Hematopoietic multipotent progenitor cell treated with erythropoietin and hydrocortisone succinate and interleukin-3 and kit ligand, for 15 days (in vitro differentiated cells): ENCODE data around the gene APBA2.
"Not testable (repeated sequence)": the region's sequence is repeated elsewhere in the genome, so short reads cannot be mapped to it uniquely, and the experiment has no call there.

ENCODE experiments used
- DNase-seq: peaks from one replicate; pipeline ENCODE4 v3.0.0-alpha.2; 2015; ENCODE audit warnings: low spot score

APBA2 gene

DNA sequence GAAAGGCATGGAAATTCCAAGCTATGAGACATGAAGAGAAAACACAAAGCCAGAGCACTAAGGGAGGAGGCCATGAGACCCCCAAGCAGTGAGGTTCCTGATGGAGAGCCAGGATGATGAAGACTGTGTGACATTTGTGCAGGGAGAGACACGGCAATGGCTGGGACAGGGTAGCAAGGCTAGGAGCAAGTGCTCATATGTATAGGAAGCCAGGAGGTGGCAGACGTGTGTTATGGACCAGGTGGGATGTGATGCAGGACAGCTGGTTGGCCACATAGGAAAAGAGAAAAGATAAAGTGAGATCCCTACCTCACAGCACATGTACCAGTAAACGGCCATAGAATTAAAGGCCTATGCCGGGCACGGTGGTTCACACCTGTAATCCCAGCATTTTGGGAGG lies 112.7 kb downstream of the APBA2 start:
- DNase-seq: no peak

DNA sequence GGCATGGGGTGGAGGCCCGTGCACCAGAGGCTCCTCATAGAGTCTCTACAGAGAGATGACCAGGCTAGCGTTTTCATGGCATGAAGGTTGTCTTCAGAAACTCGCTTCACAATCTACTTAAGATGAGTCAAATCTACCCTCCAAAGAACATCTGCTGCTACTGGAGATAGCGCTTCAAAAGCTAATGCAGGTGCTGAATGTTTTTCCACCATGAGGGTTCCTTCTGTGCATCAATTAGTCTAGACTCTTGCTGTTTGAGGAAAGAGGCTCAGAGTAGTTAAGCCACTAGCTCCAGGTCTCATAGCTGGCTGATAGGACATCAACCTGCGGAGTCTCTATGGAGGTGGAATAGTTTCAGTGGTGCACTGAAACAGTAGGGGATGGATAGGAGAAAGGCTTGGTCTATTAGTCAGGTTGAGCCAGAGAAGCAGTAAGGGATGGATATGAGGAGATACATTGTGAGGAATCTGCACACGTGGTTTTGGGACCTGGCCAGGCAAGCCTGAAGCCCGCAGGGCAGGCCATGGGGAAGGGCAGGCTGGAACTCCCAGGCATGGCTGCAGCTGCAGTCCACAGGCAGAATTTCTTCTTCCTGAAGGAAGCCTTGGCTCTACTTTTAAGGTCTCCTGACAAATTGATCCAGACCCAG lies 117.5 kb downstream of the APBA2 start:
- DNase-seq: no peak

DNA sequence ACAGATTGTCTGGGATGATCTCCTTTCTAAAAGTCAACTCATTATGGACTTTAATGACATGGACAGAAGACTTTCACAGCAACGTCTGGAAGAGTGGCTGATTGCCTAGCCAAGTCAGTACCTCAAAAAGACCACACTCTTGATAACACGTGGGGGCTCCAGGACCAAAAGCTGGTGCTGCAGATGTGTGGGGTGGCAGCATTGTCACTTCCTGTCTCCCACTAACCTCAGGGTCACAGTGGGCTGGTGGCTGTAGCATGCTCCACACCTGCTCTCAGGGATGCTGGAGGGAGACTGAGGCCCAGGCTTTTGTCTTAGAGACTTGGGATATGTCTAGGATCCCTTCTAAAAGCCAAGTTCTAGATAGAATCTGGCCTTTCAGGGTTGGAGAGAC lies 118.1 kb downstream of the APBA2 start:
- no peak for DNase-seq

DNA sequence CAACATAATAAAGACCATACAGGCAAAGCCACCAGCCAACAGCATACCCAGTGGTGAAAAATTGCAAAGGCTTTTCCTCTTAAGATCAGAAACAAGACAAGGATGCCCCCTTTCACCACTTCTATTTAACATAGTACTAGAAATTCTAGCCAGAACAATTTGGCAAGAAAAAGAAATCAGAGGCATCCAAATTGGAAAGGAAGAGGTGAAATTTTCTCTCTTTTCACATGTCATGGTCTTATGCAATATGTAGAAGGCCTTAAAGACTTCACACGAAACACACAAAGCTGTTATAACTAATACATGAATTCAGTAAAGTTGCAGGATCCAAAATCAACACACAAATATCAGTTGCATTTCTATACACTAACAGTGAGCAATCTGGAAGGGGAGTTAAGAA lies 120.2 kb downstream of the APBA2 start:
- DNase-seq: no peak

DNA sequence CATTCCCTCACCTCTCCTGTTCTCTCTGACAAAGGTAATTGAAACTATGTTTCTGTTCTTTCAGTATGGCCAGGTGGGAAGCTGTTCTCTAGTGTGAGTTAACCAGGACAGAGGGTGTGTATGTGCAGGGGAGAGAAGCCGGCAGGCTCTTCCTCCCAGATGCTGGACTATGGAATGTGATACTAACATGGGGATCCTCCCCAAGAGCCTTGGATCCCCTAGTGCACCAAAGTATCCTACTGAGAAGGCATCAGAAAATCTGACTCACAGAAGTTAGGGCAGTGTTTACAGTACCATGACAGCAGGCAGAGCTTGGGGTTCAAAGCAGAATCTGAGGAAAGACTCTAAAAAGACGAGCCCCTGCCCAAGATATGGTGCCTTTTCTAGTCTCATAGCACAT lies 123.1 kb downstream of the APBA2 start:
- no peak for DNase-seq

DNA sequence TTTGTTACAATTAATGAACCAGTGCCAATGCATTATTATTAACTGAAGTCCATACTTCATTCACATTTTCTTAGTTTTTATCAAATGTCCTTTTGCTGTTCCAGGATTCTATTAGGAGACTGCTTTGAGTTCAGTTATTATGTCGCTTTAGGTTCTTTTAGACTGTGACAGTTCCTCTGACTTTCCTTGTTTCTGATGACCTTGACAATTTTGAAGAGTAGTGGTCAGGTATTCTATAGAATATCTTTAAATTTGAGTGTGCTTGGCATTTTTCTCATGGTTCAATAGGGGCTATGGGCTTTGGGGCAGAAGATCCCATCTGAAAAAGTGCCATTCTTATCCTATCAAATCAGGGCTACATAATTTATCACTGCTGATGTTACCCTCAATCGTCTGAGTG lies 126.3 kb downstream of the APBA2 start:
- no peak for DNase-seq

DNA sequence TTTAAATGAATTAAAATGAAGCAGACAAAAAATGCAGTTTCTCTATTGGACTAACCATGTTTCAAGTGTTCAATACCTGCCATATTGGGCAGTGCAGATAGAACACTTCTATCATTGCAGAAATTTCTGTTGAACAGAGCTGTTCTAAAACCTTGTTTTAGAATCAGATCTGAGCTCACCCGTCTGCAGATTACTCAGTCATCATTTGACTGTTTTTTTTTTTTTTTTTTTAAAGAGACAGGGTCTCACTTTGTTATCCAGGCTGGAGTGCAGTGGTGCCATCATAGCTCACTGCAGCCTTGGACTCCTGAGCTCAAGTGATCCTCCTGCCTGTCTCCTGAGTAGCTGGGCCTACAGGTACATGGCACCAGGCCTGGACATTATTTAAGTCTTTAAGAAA lies 128.7 kb downstream of the APBA2 start:
- DNase-seq: no peak

DNA sequence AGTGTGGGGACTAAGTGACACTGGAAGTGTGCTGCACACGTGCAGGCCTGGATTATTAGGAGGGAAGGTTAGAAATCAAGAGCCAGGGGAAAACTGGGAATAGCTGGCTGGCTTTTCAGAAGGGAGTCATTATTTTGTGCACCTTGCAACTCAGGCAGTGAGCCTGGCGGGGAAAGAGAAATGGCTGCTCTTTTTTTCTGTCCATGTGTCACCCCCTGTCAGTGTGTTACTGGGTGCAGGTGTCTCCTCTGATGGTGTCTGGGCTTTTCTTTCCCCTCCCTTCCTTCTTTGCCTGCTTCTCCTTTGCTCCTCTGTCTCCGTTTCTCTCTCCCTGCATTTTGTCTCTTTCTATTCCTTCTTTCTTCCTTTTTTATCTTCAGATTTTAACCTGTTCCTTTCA lies 130.7 kb downstream of the APBA2 start:
- no peak for DNase-seq

DNA sequence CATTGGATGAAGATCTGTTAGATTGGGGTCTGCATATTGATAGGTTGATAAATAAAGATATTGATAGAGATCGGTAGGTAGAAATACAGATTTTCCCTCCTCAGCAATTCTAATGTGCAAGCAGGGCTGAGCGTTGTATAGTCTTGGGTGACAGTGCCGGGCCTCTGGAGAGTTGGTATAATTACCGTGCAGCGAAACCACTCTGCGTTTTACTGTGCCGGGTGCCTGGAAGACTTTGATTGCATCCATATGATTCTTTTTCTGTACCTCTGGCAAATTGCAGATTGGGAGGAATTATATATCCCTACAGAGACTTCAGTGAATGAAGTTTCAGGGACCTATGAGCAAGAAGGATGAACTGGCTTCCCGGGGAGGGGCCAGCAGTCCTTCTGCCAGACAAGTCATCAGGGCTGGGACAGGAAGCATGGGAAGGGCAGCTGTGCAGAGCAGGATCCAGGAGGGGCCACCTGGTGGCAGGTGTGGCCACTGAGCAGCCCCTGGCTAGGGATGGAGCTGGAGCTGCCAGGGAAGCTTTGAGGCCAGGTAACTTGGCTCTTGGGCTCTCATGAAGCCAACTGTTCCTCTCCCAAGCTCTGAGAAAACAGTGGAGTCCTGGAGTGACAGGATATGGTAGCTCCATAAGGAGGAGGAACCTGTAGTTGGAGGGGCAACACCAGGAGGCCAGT lies 132.5 kb downstream of the APBA2 start:
- no peak for DNase-seq

DNA sequence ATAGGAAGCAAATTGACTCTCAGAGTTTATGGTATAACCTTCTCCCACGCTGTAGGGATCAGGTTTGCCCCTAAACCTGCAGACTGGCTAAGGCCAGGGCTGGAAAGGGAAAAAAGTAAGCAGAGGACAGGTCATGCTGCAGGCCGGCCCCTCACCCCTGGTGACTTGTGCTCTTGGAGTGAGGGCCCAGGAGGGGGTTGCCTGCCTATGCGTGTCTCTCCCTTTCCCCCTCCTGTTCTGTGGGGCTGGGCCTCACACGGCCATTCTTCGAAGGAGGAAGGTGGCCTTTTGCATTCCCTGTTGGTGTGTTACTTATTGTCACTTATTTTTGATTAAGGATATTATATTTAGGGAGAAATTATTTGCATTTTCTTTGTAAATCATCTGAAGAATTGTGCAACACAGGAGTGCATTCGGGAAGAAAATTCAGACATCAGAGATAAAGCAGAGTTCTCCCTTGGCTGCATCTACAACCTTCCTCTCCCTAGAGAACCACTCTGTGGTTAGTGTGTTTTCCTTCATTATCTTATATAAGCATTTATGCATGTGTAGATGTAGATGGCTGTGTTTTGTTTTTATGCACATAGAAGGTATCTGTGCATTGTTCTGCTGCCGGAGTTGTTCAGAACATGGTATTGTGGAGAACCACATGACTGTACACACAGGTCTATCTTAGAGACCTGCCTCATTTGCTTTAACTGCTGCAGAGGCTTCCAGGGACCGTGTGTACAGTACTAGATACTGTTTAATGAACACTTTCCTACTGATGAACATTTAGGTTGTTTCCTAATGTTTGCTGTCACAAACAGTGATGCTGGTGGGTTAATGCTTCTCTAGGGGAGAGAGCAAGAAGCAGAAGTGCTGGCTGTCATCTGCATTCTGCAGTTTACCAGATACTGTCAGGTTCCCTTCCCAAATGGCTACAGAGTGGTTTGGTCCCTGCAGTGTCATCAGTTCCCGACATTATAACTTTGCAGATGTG lies 133.5 kb downstream of the APBA2 start:
- no peak for DNase-seq

DNA sequence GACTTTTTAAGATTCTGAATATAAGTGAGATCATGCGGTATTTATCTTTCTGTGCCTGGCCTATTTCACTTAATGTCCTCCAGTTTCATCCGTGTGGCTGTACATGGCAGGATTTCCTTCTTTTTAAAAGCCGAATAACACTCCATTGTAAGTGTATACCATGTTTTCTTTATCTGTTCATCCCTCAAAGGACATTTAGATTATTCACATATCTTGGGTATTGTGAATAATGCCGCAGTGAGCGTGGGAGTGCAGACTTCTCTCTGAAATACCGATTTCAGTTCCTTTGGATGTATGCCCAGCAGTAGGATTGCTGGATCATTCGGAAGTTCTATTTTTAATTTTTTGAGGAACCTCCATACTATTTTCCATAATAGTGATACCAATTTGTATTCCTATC lies 136.1 kb downstream of the APBA2 start:
- DNase-seq: no peak

DNA sequence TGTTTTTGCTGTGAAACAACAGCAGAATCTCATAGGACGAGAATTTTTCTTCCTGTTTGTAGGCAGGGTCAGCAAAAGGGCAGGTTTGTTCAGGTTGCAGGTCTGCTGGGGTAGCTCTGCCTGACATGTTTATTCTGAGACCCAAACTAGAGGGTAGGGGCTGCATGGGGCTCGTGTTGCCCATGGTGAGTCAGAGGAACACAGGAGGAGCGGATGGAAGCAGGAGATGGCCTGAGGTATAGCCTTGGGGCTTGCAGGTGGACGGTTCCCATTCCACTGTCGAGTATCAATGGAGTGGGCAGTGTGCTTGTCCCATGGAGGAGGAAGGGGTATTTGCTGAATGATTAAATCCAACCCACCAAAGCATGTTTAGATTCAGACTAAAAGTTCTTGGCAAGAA lies 138.9 kb downstream of the APBA2 start:
- DNase-seq: no peak

DNA sequence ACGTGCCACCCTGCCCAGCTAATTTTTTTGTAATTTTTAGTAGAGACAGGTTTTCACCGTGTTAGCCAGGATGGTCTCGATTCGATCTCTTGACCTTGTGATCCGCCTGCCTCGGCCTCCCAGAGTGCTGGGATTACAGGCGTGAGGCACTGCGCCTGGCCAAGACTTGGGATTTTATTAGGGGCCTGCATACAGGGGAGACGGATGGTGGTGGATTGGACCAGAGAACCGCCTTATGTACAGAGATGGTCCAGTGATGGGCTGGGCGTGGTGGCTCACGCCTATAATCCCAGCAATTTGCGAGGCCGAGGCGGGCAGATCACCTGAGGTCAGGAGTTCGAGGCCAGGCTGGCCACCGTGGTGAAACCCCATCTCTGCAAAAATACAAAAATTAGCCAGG lies 139.6 kb downstream of the APBA2 start:
- DNase-seq: not testable (repeated sequence)

DNA sequence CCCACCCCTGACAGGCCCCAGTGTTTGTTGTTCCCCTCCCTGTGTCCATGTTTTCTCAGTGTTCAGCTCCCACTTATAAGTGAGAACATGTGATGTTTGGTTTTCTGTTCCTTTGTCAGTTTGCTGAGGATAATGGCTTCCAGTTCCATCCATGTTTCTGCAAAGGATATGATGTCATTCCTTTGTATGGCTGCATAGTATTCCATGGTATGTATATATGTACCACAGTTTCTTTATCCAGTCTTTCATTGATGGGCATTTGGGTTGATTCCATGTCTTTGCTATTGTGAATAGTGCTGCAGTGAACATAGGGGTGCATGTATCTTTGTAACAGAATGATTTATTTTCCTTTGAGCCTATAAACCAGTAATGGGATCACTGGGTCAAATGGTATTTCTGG lies 142.4 kb downstream of the APBA2 start:
- DNase-seq: not testable (repeated sequence)

DNA sequence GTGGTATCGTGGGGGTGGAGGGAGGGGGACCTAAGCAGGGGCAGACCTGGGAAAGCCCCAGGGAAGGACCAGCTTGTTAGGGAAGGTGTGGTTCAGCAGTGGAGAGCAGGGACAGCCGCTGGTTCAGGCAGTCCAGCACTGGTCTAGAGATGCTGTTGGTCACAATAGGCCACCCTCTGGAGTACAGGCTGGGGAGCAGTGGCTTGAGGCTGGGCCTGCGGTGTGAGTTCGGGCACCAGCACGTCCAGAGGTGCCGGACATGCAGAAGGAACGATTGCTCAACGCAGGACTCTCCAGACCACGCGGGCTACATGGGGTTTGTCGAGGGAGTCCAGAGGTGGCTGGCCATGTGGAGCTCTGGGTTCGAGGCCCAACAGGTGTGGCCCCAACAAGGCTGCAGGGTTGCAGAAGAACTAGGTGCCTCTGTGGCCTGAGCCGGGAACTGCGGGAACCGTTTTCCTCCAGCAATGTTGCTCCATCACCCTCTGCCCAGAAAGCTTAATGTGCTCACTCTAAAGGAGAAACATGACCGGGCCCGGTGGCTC lies 143.9 kb downstream of the APBA2 start:
- DNase-seq: no peak

DNA sequence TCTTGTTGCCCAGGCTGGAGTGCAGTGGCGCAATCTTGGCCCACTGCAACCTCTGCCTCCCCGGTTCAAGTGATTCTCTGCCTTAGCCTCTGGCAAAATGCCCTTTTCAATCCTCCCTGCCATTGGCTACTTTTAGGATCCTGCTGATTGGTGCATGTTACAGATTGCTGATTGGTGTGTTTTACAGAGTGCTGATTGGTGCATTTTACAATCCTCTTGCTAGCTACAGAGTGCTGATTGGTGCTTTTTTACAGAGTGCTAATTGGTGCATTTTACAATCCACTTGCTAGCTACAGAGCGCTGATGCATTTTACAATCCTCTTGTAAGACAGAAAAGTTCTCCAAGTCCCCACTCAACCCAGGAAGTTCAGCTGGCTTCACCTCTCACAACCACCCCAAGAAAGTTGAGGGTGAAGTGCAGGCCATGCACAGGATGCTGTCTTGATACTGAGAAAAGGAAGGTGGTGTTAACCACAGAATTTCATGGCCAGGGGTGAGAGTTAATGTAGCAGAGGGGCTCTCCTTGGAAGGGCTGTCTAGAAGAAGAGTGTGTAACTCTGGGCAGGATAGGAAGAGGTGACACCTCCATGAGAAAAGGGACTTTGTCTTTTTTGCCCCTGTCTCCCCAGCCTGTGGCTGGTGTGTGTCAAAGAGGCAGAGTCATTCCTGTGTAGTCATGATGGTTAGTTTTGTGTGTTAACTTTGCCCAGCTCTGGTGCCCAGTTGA lies 145.9 kb downstream of the APBA2 start:
- DNase-seq: no peak

DNA sequence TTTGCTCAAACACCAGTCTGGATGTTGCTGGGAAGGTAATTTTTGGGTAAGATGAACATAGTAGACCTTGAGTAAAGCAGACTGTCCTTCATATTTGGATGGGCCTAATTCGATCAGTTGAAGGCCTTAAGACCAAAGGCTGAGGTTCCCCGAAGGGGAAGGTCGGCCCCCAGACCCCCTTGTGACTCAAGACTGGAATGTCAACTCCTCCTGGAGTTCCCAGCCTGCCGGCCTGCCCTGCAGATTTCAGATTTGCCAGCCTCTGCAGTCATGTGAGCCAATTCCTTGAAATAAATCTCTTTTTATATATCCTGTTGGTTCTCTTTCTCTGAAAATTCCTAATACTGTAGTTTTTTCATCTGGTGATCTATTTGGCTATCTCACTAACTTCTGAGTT lies 146.5 kb downstream of the APBA2 start:
- DNase-seq: no peak

DNA sequence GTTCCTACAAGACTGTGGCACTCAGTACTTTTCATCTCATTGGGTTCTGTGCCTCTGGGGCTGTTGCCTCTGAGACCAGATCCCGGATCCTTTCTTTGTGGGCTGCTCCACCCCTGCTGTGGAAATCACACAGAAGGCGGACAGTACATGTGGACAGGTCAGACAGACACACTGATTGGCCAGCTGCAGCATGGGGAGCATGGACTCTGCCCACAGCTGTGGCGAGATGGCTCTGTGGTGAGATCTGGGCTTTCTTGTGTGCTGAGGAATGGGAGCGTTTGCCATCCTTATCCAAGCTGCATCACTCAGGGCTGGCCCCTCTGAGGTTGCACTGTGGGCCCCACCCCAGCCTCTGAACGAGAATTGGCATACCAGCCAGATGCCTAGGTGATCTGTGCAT lies 147.0 kb downstream of the APBA2 start:
- DNase-seq: no peak

DNA sequence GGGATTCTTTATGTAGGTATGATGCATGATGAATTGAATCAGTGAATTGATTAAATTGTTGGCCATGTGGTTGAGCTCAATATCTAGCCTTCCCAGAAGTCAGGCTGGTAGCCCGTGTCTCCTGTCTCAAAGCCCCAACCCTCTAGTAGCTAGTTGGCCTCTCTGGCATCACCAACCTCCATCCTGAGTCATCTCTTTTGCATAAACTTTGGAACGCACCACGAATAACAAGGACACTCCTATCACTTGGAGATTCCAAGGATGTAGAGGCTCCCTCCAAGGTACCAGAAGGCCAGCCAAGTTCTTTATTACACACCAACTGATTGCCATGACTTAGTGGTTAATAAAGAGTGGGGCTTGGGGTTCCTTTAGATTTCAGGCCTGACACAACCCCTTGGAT lies 148.4 kb downstream of the APBA2 start:
- DNase-seq: no peak

DNA sequence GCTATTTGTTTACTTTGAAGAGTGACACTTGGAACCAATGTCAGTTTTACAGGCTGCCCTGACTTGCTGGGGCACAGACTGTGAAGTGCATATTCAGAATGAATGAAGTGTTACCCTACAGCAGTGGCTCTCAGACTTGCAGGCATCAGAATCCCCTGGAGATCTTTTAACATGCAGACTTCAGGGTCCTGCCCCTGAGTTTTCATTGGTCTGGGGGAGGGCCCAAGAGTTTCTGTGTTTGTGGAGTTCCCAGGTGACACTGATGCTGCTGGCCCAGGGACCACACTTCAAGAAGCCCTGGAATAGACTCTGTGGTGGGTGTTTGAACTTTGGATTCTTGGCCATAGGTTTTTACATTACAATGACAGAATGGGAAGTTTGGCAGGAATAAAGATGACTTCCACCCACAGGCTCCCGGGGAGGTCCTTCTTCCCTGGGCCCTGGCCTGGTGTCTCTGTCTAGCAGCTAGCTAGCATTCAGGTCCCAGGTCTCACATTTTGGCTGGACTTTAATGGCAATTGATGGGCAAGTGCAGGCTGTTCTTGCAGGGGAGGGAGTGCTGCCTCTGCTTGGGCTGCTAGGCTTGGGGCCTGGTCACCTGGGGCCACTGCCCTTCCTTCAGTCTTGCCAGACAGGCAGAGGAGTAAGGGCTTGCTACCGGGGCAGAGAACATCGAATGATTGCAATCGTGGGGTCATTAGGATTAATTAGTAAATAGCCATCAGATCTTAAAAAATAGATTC lies 149.0 kb downstream of the APBA2 start:
- no peak for DNase-seq
